GM12874 (cell line): ENCODE data around the gene WDTC1.

Experiments used
- TF ChIP-seq, protein P1 (sequence below): IDR thresholded peaks from 2 replicates; pipeline ENCODE4 v1.5.1; 2011; ENCODE audit warnings: low read depth, mild to moderate bottlenecking, control low read depth, low read length, moderate library complexity; ENCODE audit not compliant: insufficient read depth

Gene WDTC1, protein sequence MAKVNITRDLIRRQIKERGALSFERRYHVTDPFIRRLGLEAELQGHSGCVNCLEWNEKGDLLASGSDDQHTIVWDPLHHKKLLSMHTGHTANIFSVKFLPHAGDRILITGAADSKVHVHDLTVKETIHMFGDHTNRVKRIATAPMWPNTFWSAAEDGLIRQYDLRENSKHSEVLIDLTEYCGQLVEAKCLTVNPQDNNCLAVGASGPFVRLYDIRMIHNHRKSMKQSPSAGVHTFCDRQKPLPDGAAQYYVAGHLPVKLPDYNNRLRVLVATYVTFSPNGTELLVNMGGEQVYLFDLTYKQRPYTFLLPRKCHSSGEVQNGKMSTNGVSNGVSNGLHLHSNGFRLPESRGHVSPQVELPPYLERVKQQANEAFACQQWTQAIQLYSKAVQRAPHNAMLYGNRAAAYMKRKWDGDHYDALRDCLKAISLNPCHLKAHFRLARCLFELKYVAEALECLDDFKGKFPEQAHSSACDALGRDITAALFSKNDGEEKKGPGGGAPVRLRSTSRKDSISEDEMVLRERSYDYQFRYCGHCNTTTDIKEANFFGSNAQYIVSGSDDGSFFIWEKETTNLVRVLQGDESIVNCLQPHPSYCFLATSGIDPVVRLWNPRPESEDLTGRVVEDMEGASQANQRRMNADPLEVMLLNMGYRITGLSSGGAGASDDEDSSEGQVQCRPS

DNA sequence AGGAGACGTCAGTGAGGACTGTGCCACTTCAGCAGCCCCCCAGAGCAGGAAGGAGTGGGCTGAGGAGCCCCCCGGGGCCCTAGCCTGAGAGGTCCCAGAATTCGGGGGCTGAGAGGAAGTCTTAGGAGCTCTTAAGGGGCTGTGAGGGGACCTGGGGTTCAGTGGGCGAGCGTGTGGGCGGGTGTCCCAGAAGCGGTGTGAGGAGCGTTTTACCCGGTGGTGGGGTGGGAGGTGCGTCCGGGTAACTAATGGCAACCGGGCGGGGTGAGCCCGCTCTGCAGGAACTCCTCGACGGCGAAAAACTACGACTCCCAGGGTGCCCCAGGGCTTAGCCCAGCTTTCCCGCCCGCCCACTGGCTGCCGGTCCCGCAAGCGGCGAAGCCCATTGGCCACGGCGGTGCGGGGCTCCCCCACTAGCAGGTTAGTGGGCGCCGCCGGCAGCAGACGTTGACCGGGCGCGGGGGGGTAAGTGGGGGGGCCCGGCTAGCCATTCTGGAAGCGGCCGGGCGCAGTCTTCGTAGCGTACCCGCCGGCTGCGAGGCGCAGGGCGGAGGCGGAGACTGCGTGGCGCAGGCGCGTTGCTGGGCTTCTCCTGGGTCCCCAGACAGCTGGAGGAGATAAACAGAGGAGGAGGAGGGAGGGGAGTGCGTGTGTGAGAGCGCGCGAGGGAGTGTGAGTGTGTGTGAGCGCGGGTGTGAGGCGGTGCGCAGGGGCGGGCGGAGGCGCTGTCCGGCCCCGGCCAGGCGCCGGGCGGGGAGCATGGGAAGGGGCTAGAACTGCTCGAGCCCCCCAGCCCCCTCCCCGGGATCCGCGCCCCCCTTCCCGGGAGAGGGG lies at the start of gene WDTC1:
Gene WDTC1, plus strand, starts transcription at position 584 of the 834 bp plus-strand sequence. CDS start 26,423 bp downstream, outside the sequence.
- TF ChIP-seq, protein P1, sequence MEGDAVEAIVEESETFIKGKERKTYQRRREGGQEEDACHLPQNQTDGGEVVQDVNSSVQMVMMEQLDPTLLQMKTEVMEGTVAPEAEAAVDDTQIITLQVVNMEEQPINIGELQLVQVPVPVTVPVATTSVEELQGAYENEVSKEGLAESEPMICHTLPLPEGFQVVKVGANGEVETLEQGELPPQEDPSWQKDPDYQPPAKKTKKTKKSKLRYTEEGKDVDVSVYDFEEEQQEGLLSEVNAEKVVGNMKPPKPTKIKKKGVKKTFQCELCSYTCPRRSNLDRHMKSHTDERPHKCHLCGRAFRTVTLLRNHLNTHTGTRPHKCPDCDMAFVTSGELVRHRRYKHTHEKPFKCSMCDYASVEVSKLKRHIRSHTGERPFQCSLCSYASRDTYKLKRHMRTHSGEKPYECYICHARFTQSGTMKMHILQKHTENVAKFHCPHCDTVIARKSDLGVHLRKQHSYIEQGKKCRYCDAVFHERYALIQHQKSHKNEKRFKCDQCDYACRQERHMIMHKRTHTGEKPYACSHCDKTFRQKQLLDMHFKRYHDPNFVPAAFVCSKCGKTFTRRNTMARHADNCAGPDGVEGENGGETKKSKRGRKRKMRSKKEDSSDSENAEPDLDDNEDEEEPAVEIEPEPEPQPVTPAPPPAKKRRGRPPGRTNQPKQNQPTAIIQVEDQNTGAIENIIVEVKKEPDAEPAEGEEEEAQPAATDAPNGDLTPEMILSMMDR, result no peak

DNA sequence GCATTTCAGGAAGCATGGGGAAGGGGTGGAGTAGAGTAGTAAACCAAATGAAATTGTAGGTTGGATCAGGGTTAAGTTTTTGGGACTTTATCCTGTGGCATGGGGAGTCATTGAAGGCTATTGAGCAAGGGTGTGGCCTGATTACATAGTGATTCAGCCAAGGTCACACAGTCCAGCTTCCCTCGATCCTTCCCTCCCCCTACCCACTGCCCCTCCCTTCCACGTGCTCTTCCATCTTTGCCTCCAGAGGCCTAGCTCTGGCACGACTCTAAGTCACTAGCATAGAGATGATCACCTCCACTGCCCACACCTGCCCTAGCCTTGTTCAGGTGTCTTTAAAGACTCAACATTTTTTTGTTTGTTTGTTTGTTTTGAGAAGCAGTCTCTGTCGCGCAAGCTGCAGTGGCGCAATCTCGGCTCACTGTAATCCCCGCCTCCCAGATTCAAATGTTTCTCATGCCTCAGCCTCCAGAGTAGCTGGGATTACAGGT lies 42.3 kb upstream of the WDTC1 start:
- TF ChIP-seq, protein P1, result no peak

DNA sequence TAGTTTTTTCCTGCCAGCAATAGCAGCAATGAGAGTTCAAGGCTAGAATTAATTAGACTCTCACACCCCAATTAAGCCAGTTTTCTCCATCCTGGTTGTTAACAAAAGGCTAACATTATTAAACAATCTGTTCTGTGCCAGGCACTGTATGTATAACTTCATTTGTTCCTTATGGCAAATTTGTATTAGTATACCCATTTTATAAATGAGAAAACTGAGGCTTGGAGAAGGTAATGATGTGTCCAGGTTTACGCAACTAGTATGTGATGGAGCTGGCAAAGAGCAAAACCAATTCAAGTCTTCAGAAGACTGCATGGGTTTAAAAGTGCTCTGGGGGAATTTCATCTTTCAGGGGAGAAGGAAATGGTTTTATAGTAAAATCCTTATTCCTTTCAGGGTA lies 41.2 kb upstream of the WDTC1 start:
- TF ChIP-seq, protein P1, result no peak

DNA sequence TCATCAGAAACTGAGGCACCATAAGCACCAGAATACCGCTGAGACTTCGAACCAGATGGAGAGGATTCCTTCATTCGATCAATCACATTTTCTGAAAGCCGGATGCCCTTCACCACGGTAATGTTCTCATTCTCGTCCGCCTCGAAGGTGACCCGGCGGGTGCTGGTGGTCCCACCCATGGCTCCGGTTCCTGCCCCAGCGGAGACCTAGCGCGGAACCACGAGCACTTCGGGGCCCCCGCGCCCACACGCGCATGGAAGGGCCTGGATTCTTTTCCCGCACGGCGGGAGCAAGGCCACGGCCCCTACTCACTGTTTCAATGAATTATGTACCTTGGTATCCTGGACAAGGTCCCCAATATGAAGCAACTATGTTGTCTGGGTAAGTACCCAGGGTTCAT lies 33.1 kb upstream of the WDTC1 start:
- TF ChIP-seq, protein P1, result no peak

DNA sequence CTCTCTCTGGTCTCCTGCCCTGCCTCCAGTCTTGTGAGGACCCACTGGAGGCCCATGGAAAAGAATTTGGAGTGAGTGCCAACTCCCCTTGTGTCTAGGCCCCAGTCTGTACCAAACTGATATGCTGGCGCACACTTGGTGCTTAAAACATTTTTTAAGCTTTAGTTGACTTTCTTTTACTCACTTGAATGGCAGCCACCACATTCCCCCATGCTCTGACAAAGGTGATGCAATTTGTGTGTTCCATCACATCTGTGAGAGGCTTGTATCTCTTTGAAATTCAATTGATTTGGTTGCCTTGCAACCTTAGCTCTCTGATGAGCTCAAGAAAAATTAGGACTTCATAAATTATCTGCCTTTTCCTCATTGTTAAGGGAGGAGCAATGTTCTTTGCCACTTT lies 30.5 kb upstream of the WDTC1 start:
- TF ChIP-seq, protein P1, result no peak

DNA sequence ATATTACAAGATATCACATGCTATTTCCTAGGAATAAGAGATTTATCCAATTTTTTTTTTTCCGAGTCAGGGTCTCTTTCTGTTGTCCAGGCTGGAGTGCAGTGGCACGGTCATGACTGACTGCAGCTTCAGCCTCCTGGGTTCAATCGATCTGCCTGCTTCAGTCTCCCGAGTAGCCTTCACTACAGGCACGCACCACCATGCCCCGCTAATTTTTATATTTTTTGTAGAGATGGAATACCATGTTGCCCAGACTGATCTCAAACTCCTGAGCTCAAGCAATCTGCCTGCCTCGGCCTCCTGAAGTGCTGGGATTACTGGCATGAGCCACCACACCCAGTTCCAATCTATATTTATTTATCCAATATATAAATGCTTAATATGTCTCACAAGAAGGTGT lies 18.0 kb upstream of the WDTC1 start:
- TF ChIP-seq, protein P1, result no peak

DNA sequence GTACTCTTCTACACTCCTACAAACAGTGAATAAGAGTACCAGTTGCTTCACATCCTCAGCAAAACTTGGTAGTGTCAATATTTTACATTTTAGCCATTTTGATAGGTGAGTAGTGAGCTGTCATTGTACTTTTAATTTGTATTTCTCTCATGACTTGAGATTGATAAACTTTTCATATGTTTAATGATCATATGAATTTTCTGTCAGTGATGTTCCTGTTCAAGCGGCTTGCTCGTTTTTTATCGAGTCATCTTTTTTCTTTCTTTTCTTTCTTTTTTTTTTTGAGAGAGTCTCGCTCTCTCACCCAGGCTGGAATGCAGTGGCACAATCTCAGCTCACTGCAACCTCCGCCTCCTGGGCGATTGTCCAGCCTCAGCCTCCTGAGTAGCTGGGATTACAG lies 17.0 kb upstream of the WDTC1 start:
- TF ChIP-seq, protein P1, result no peak
